ENCODE measurements around the gene TTYH3. TPM values are rescaled to one million over a fixed set of nuclear protein-coding genes. Genes with fewer than 3 reads are reported as not detected.

TTYH3 gene
- total and polyA plus RNA-seq, 2 of the 13 experiments (the other 11 are each of a cell fraction or from before 2014, with no cell fraction given), result 26.3 to 50.0 TPM

GRCh38 chr7:2621948-2622640 lies 9.7 kb upstream of the TTYH3 start (continued):
- TF ChIP-seq ZNF18 (CRISPR knock-in tag; IDR thresholded peaks at IDR 0.05; ENCODE audit: insufficient replicate concordance) (peak; percentile 48), ATF5 (CRISPR knock-in tag; IDR thresholded peaks at IDR 0.05; ENCODE audit: low read depth) (no peak), ZNF773 (CRISPR knock-in tag; IDR thresholded peaks at IDR 0.05; ENCODE audit: borderline replicate concordance) (no peak), BORCS8-MEF2B (CRISPR knock-in tag; IDR thresholded peaks at IDR 0.05) (no peak), HOXD1 (CRISPR knock-in tag; IDR thresholded peaks at IDR 0.05) (peak; percentile 59; the same call in 1 of the 2 replicates), SETDB1 (CRISPR knock-in tag; IDR thresholded peaks at IDR 0.05; ENCODE audit: borderline replicate concordance) (no peak), GPN1 (CRISPR knock-in tag; IDR thresholded peaks at IDR 0.05; ENCODE audit: borderline replicate concordance) (no peak), ARID4A (CRISPR knock-in tag; IDR thresholded peaks at IDR 0.05; ENCODE audit: borderline replicate concordance) (peak; percentile 67; the same call in 1 of the 2 replicates), GABPB1 (CRISPR knock-in tag; IDR thresholded peaks at IDR 0.05) (peak; percentile 91), SOX5 (CRISPR knock-in tag; IDR thresholded peaks at IDR 0.05; ENCODE audit: borderline replicate concordance) (peak; percentile 78; the same call in 1 of the 2 replicates), ZNF260 (CRISPR knock-in tag; IDR thresholded peaks at IDR 0.05; ENCODE audit: borderline replicate concordance, low read depth) (no peak), TMF1 (CRISPR knock-in tag; IDR thresholded peaks at IDR 0.05; ENCODE audit: low read depth) (0 out of 2 replicates have a peak, but pooled peaks have one; percentile 40), TCF12 (IDR thresholded peaks at IDR 0.05) (no peak), TCF12 (CRISPR knock-in tag; IDR thresholded peaks at IDR 0.05) (peak; percentile 61; the same call in 1 of the 2 replicates), TFE3 (CRISPR knock-in tag; IDR thresholded peaks at IDR 0.05) (peak; percentile 70; the same call in 1 of the 2 replicates), ZNF24 (IDR thresholded peaks at IDR 0.05) (no peak), ZNF33B (CRISPR knock-in tag; IDR thresholded peaks at IDR 0.05) (no peak), NPAS2 (CRISPR knock-in tag; IDR thresholded peaks at IDR 0.05; ENCODE audit: borderline replicate concordance) (no peak), GFI1 (CRISPR knock-in tag; IDR thresholded peaks at IDR 0.05; ENCODE audit: borderline replicate concordance) (peak; percentile 87), MEIS2 (CRISPR knock-in tag; IDR thresholded peaks at IDR 0.05) (peak; percentile 73; the same call in 1 of the 2 replicates), ARNT2 (CRISPR knock-in tag; IDR thresholded peaks at IDR 0.05; ENCODE audit: low read depth) (peak; percentile 59; the same call in 1 of the 2 replicates), DMAP1 (CRISPR knock-in tag; IDR thresholded peaks at IDR 0.05) (0 out of 2 replicates have a peak, but pooled peaks have one; percentile 39)

Measured in HepG2 (cell line).